Effector memory CD4-positive, alpha-beta T cell (primary cell): Measurements from ENCODE around the gene ELP5.
"Not testable (repeated sequence)": the region's sequence is repeated elsewhere in the genome, so short reads cannot be mapped to it uniquely, and the experiment has no call there.

Experiments used
- DNase-seq, 3 donors: peaks; one replicate each; pipeline ENCODE4 v3.0.0-alpha.2; 2020
- H3K27ac ChIP-seq: 2 replicates; pipeline ENCODE4 v1.7.0; 2013; ENCODE audit warnings: mild to moderate bottlenecking, low read length, moderate library complexity; ENCODE audit not compliant: insufficient read depth, poor library complexity, severe bottlenecking
- H3K27me3 ChIP-seq: replicated peaks from 2 replicates; pipeline ENCODE4 v1.7.0; 2013; ENCODE audit warnings: mild to moderate bottlenecking, low read length; ENCODE audit not compliant: insufficient read depth, control insufficient read depth, poor library complexity, severe bottlenecking
- H3K36me3 ChIP-seq: 2 replicates; pipeline ENCODE4 v1.7.0; 2013; ENCODE audit warnings: mild to moderate bottlenecking, low read length, moderate library complexity; ENCODE audit not compliant: control insufficient read depth, insufficient read depth
- H3K4me1 ChIP-seq: 2 replicates; pipeline ENCODE4 v1.7.0; 2013; ENCODE audit warnings: low read length, mild to moderate bottlenecking; ENCODE audit not compliant: control insufficient read depth, insufficient read depth, poor library complexity, severe bottlenecking
- H3K4me3 ChIP-seq: 2 replicates; pipeline ENCODE4 v1.7.0; 2013; ENCODE audit warnings: low read length, low read depth, mild to moderate bottlenecking; ENCODE audit not compliant: insufficient read depth, poor library complexity, severe bottlenecking
- H3K9me3 ChIP-seq: 2 replicates; pipeline ENCODE4 v1.7.0; 2013; ENCODE audit warnings: mild to moderate bottlenecking, low read length, moderate library complexity; ENCODE audit not compliant: control insufficient read depth

The ELP5 gene

GRCh38 chr17:7242717-7243452, 9.1 kb upstream of the ELP5 start:
- H3K27ac ChIP-seq = peak overlapping the region; percentile 94
- H3K9me3 ChIP-seq = no peaks in the 10 kb centered on the region
- DNase-seq = peak; percentile 88 to 93 (median 88)
- no peaks in the 10 kb centered on the region for H3K27me3 ChIP-seq
- H3K36me3 ChIP-seq = peaks cover 27% of the 10 kb centered on the region
- H3K4me3 ChIP-seq = peak overlapping the region; percentile 88
- peaks cover 24% of the 10 kb centered on the region for H3K4me1 ChIP-seq

GRCh38 chr17:7243453-7243729, 8.6 kb upstream of the ELP5 start:
- Histone ChIP-seq H3K4me3 (peak overlapping the region; percentile 88), H3K4me1 (peaks cover 24% of the 10 kb centered on the region), H3K9me3 (no peaks in the 10 kb centered on the region), H3K27ac (peak overlapping the region; percentile 94), H3K27me3 (no peaks in the 10 kb centered on the region), H3K36me3 (peaks cover 27% of the 10 kb centered on the region)
- no peak for DNase-seq

GRCh38 chr17:7243838-7244237, 8.2 kb upstream of the ELP5 start:
- H3K4me1 ChIP-seq = peaks cover 26% of the 10 kb centered on the region
- not testable (repeated sequence) for H3K4me3 ChIP-seq, DNase-seq, H3K9me3 ChIP-seq, H3K27me3 ChIP-seq
- peaks cover 27% of the 10 kb centered on the region for H3K36me3 ChIP-seq
- H3K27ac ChIP-seq = peak overlapping the region; percentile 94

GRCh38 chr17:7246779-7247178, 5.2 kb upstream of the ELP5 start:
- no peak overlapping the region for H3K27ac ChIP-seq
- H3K9me3 ChIP-seq = no peaks in the 10 kb centered on the region
- DNase-seq = no peak
- peaks cover 27% of the 10 kb centered on the region for H3K4me1 ChIP-seq
- no peaks in the 10 kb centered on the region for H3K27me3 ChIP-seq
- H3K36me3 ChIP-seq = peaks cover 20% of the 10 kb centered on the region
- H3K4me3 ChIP-seq = no peak overlapping the region

- Histone ChIP-seq H3K9me3 (no peaks in the 10 kb centered on the region), H3K27me3 (no peaks in the 10 kb centered on the region), H3K4me1 (peaks cover 31% of the 10 kb centered on the region), H3K4me3 (no peak overlapping the region), H3K27ac (no peak overlapping the region), H3K36me3 (peaks cover 20% of the 10 kb centered on the region)
- DNase-seq = no peak
Observed at GRCh38 chr17:7248796-7249195, 3.2 kb upstream of the ELP5 start.

- Histone ChIP-seq H3K9me3 (no peaks in the 10 kb centered on the region), H3K4me3 (no peak overlapping the region), H3K4me1 (peaks cover 31% of the 10 kb centered on the region), H3K27me3 (no peaks in the 10 kb centered on the region), H3K36me3 (peaks cover 19% of the 10 kb centered on the region), H3K27ac (peak overlapping the region; percentile 96)
- no peak for DNase-seq
Observed at GRCh38 chr17:7249214-7249613, 2.8 kb upstream of the ELP5 start.

- H3K27me3 ChIP-seq = no peaks in the 10 kb centered on the region
- H3K36me3 ChIP-seq = peaks cover 18% of the 10 kb centered on the region
- no peaks in the 10 kb centered on the region for H3K9me3 ChIP-seq
- H3K4me3 ChIP-seq = peak overlapping the region; percentile 100
- peak overlapping the region; percentile 96 for H3K27ac ChIP-seq
- peaks cover 31% of the 10 kb centered on the region for H3K4me1 ChIP-seq
- DNase-seq = no peak
Observed at GRCh38 chr17:7249830-7250229, 2.2 kb upstream of the ELP5 start.

- peaks cover 17% of the 10 kb centered on the region for H3K36me3 ChIP-seq
- DNase-seq = no peak
Observed at GRCh38 chr17:7250695-7251627, 1.1 kb upstream of the ELP5 start.

GRCh38 chr17:7251661-7252175, 297 bp upstream of the ELP5 start, which contains the start of gene CTDNEP1:
TSS of gene CTDNEP1 (minus strand) at chr17:7251734. CDS start at chr17:7251296, 438 bp downstream.
- DNase-seq = peak; percentile 97 to 100 (median 99)
- Histone ChIP-seq H3K36me3 (peaks cover 13% of the 10 kb centered on the region), H3K27ac (peak within 1 kb of the TSS; percentile 96), H3K4me3 (peak within 1 kb of the TSS; percentile 100), H3K9me3 (no peaks in the 10 kb centered on the region), H3K27me3 (no peaks in the 10 kb centered on the region), H3K4me1 (peaks cover 31% of the 10 kb centered on the region)

More at GRCh38 chr17:7250695-7251627, 1.1 kb upstream of the ELP5 start:
- Histone ChIP-seq H3K9me3 (no peaks in the 10 kb centered on the region), H3K27me3 (no peaks in the 10 kb centered on the region), H3K4me1 (peaks cover 31% of the 10 kb centered on the region), H3K4me3 (peak overlapping the region; percentile 100), H3K27ac (peak overlapping the region; percentile 96)

GRCh38 chr17:7253082-7253481, 1.1 kb downstream of the ELP5 start:
- no peak for DNase-seq
- Histone ChIP-seq H3K9me3 (no peaks in the 10 kb centered on the region), H3K36me3 (peaks cover 14% of the 10 kb centered on the region), H3K4me3 (peak overlapping the region; percentile 100), H3K27me3 (no peaks in the 10 kb centered on the region), H3K4me1 (peaks cover 31% of the 10 kb centered on the region), H3K27ac (peak overlapping the region; percentile 96)
